AG08396 (cell line): ENCODE measurements around the gene HYAL4.

Experiments used
- DNase-seq: peaks from one replicate; pipeline ENCODE4 v3.0.0; 2012; ENCODE audit warnings: low spot score, mixed read lengths

The HYAL4 gene

DNA sequence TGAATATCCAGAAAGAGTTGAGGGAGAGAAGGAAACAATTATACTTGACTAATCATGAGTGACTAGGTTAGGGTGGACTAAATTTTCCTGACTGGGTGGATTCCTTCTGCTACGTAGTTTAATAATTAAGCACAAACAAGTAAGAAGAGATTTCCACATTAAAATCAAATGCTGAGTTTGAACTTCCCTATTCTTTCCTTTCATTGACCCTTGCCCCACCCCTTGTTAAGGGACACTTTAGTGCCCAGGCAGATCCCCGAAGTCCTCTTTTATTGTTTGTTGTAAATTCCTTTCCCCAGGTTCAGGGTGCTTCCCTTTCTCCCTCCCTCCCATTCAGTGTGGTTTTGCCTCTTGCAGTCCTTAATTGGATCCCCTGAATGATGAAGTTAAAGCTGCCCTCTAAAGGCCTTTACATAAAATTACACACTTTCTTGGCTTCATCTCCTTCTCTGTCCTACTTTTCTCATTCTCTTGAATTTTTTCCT lies 71.3 kb downstream of the HYAL4 start:
- no peak for DNase-seq

DNA sequence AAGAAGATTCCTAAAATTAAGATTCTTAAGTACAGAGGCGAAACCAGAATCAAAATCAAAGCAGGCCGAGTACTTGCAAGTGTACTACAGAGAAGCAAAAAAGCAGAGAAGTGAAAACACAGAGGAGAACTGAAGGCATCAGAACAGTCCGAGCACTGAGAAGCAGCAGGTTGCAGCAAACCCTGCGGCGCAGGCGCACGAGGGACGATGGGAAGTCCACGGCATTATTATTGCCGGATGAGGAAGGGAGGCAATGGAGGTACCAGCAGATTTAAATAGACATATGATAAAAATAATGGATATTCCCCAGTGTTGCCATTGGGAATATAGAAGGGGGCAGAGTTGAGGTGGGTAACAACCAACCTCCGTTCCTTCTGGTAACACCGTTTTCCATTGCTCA lies 72.9 kb downstream of the HYAL4 start:
- DNase-seq = no peak

DNA sequence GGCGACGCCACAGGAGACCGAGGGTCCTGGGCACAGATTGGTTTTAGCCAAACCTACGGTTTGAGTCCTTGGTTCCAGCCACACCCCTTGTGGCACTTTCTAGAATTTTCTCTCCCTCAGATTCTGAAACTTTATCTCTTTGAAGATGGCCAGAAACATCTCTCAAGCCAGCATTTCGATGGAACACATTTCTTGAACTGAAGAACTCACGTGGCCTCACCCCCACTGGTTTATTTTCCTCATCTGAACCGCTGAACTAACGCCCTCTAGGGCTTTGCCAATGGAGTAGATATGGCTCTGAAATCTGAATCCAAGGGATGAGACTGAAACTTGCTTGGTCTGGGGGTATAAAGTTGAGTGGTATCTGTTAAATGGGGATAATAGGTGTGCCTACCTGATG lies 73.3 kb downstream of the HYAL4 start:
- no peak for DNase-seq

DNA sequence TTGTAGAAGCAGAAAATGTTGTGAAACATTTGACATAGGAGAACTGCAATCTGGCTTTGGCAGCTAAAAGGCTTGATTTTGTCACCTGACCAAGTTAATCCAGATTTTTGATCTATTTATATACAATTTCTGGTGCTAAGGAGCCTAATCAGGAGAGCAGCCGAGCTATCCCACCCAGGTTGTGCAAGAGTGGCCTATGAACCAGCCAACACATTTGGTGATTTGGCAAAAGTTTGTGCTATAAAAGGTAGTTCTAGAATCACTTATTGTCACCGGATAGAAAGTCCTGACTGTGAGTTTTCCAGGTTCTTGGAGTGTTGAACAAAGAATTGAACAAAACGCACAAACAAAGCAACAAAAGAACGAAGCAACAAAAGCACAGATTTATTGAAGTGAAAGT lies 78.6 kb downstream of the HYAL4 start:
- no peak for DNase-seq

- DNase-seq = no peak
Observed at GRCh38 chr7:123924941-123925340, 80.0 kb downstream of the HYAL4 start, which contains the start of gene SPAM1. Gene SPAM1, plus strand, starts transcription at chr7:123925241. Its CDS starts 28,330 bp downstream, at chr7:123953571.
